Measurements from ENCODE around the gene DIAPH3.
"Not testable (repeated sequence)": the region's sequence is repeated elsewhere in the genome, so short reads cannot be mapped to it uniquely, and the experiment has no call there.

DIAPH3 gene, protein sequence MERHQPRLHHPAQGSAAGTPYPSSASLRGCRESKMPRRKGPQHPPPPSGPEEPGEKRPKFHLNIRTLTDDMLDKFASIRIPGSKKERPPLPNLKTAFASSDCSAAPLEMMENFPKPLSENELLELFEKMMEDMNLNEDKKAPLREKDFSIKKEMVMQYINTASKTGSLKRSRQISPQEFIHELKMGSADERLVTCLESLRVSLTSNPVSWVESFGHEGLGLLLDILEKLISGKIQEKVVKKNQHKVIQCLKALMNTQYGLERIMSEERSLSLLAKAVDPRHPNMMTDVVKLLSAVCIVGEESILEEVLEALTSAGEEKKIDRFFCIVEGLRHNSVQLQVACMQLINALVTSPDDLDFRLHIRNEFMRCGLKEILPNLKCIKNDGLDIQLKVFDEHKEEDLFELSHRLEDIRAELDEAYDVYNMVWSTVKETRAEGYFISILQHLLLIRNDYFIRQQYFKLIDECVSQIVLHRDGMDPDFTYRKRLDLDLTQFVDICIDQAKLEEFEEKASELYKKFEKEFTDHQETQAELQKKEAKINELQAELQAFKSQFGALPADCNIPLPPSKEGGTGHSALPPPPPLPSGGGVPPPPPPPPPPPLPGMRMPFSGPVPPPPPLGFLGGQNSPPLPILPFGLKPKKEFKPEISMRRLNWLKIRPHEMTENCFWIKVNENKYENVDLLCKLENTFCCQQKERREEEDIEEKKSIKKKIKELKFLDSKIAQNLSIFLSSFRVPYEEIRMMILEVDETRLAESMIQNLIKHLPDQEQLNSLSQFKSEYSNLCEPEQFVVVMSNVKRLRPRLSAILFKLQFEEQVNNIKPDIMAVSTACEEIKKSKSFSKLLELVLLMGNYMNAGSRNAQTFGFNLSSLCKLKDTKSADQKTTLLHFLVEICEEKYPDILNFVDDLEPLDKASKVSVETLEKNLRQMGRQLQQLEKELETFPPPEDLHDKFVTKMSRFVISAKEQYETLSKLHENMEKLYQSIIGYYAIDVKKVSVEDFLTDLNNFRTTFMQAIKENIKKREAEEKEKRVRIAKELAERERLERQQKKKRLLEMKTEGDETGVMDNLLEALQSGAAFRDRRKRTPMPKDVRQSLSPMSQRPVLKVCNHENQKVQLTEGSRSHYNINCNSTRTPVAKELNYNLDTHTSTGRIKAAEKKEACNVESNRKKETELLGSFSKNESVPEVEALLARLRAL

GRCh38 chr13:60163478-60164233 is at the start of gene DIAPH3:
TSS of gene DIAPH3 (minus strand) at chr13:60163928. CDS start at chr13:60163766, 162 bp downstream.
- DNase-seq, result peak; percentile 98

DNA sequence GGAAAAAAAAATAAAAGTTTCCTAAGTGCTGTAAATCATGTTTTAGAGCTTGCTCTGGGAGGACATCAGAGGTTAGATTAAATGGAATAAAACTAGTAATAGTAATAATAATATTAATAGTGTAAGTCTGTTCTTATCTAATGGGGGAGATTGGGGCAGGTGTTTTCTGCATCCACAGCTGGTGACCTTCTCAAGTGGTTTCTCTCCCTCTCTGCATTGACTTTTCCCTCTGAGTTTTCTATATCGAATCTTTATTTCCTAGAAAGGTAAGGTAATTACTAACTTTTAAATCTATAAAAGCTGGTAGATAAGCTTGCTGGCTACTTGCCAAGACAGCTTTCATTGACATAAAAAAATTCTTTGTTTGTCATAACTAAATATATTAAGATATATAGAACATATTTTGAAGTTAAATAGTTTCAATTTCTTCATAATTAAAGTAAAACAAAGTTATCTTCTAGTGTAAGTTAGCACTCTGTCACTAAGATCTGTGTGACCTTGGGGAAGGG is 49.6 kb upstream of the DIAPH3 start:
- DNase-seq, result peak; percentile 12

DNA sequence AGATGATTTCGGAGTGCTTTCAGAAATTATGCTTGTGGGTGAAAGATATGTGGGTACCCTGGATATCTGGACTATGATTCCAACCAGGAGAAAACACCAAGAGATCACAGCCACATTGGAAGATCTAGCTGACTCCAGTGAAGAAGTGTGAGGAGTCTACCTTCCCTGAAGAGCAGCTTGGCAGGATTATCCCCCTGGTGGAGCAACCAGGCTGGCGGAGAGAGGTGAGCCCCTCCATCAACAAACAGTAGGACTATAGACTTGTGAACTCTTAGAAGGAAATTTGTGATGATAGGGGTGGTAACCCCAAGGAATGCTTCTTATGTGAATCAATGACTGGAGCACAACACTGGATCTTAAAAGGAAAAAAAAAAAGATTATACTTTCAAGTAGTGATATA is 47.8 kb upstream of the DIAPH3 start:
- no peak for DNase-seq

DNA sequence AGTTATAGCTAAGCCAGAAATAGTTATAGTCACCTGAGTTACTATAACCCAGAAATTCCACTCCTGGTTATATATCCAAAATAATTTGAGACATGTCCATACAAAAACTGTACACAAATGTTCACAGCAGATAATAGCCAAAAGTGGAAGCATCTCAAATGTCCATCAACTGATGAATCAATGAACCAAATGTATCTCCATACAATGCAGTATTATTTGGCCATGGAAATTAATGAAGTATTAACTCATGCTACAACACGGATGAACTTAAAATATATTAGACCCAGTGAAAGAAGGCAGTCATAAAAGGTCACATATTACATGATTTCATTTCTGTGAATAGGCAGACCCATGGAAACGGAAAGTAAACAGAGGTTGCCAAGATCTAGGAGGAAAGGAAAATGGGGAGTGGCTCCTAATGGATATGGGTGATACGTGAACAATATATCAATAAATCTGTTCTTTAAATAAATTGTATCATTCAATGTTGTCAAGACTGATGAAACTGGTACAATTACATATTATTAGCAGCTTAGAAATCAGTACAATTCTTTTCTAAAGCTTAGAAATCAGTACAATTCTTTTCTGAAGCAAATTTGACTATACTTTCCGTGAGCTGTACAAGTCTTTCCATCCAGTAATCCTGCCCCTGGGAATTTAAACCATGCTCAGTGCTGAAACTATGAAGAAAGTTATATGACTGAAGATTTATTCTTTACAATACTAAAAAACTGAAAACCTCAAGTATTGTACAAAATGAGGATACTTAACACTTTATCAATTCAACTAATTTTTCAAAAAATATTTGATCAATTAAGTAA is 47.0 kb upstream of the DIAPH3 start:
- no peak for DNase-seq

DNA sequence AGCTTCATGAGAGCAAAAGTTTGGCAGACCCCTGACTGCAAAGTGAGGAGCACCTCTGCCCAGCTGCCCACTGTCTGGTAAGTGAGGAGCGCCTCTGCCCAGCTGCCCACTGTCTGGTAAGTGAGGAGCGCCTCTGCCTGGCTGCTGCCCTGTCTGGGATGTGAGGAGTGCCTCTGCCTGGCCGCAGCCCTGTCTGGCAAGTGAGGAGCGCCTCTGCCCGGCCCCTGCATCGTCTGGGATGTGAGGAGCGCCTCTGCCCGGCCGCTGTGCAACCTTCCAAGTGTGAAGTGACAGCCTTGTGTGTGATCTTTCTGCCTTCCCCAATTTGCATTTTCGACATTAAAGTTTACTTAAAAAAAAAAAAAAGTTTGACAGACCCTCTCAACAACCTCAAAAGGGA is 41.8 kb upstream of the DIAPH3 start:
- not testable (repeated sequence) for DNase-seq

- no peak for DNase-seq
Observed at GRCh38 chr13:60201286-60201685, 37.6 kb upstream of the DIAPH3 start.

GRCh38 chr13:60195893-60196292 is 32.2 kb upstream of the DIAPH3 start:
- not testable (repeated sequence) for DNase-seq

DNA sequence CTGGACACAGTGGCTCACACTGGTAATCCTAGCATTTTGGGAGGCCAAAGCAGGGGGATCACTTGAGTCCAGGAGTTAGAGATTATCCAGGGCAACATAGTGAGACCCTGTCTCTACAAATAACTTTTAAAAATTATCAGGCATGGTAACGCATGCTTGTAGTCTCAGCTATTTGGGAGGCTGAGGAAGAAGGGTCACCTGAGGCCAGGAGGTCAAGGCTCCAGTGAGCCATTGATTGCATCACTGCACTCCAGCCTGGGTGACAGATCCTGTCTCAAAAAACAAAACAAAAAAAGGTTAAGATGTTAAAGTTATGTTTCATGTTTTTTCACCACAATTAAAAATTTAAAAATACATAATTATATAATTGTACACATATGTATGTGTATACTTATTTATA is 19.2 kb upstream of the DIAPH3 start:
- DNase-seq, result no peak

GRCh38 chr13:60178327-60178726 is 14.6 kb upstream of the DIAPH3 start:
- no peak for DNase-seq

GRCh38 chr13:60175571-60175970 is 11.8 kb upstream of the DIAPH3 start:
- no peak for DNase-seq

GRCh38 chr13:60174113-60174512 is 10.4 kb upstream of the DIAPH3 start:
- no peak for DNase-seq

- no peak for DNase-seq
Observed at GRCh38 chr13:60172111-60172510, 8.4 kb upstream of the DIAPH3 start.

- no peak for DNase-seq
Observed at GRCh38 chr13:60170414-60170813, 6.7 kb upstream of the DIAPH3 start.

- DNase-seq, result peak; percentile 22
Observed at GRCh38 chr13:60169239-60170031, 5.7 kb upstream of the DIAPH3 start.

DNA sequence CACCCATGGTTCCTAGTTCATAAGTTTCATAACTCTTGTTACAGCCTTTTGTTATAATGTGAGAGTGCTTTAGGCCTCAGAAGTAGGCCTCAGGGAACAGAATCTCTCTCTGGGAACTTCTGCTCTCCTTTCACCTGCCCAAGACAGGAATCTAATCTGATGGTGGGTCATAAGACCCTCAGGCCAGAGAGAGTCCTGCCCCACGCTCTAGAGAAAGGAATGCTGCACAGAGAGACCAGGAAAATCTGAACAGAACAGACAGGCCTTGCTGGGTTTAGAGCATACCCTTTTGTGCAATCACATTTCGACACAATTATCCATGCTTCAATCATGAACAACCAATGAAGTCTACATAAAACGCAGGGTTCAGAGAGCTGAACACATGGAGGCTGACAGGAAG is 3.4 kb upstream of the DIAPH3 start:
- no peak for DNase-seq

GRCh38 chr13:60165391-60166099 is 1.8 kb upstream of the DIAPH3 start:
- DNase-seq, result peak; percentile 28

- peak; percentile 15 for DNase-seq
Observed at GRCh38 chr13:60164234-60164889, 634 bp upstream of the DIAPH3 start.

DNA sequence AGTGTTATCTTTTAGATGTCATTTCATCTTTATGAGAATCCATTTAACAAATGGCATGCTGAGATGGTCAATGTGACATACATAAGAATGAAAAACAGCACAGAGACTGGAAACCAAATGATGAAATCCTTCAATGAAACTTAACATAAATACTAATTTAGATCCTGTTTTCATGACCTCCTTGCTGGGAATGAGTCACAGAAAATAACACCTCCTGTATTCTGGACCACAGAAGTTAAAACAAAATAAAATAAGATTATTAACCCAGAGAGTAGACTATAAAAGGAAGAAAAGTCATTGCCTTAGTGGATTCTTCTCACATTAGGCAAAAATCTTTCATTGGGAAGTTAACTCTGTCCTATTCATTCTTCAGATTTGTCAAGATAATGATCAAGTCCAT is 1.6 kb downstream of the DIAPH3 start:
- no peak for DNase-seq

DNA sequence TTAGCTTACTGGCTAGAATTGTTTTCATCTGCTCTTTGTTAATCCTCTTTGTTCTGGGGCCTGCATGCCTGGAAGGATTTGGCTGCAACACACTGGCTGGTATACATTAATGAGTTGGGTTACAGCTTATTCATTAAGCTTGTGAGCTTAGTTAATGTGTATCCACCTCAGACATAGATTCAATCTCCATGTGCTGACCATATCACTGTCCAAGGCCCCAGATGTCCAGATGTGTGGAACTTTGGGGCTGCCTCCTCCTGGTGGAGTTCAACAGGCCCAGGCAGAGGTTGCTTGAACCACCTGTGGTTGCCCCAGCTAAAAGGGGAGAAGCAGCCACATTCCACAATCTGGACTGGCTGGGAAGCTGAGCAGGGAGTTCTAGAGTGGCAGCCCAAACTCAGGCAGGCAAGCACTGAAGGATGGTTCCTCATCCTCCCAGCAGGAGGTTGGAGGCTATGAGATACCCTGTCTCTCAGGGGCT is 5.4 kb downstream of the DIAPH3 start:
- no peak for DNase-seq
